ENCODE measurements around the gene SPOCK1.

GRCh38 chr5:137300411-137301240 lies 198.5 kb downstream of the SPOCK1 start:
- TF ChIP-seq EZH2phosphoT487 (IDR thresholded peaks at IDR 0.05; ENCODE audit: insufficient read depth, low read depth), result no peak
- no peak for TF ChIP-seq EZH2 (IDR thresholded peaks at IDR 0.05; ENCODE audit: insufficient read depth, poor library complexity, severe bottlenecking)
